ENCODE measurements around the gene PXK.

The PXK gene

GRCh38 chr3:58352626-58353025, 19.9 kb downstream of the PXK start:
- TF ChIP-seq SP3 (tag by site-specific recombination; IDR thresholded peaks at IDR 0.05) (no peak), ZNF133 (tag by site-specific recombination; IDR thresholded peaks at IDR 0.05) (no peak), ZNF112 (tag by site-specific recombination; IDR thresholded peaks at IDR 0.05) (no peak), ZNF747 (tag by site-specific recombination; IDR thresholded peaks at IDR 0.05) (no peak), BCL11B (tag by site-specific recombination; IDR thresholded peaks at IDR 0.05; ENCODE audit: low read depth) (no peak), MEIS1 (CRISPR knock-in tag; IDR thresholded peaks at IDR 0.05; ENCODE audit: borderline replicate concordance) (no peak)
- no peaks in the 10 kb centered on the region for H3K9me3 ChIP-seq (ENCODE audit: control insufficient read depth, insufficient read depth, low read depth, low read length)
- H3K27ac ChIP-seq (ENCODE audit: extremely low read depth, low read depth, low read length), result no peak overlapping the region
- ChIA-PET CTCF (interaction anchor here (0.8 to 1.0 kb wide), 2 partner anchors 28 to 34 kb away, joined by 3 to 5 read pairs; no protein-coding TSS in a partner anchor), POLR2A (no interaction called here)
- H3K4me3 ChIP-seq (ENCODE audit: low read depth, low read length), result no peak overlapping the region
- H3K4me1 ChIP-seq (ENCODE audit: control insufficient read depth, insufficient read depth, low read length), result 0 out of 2 replicates have a peak, but pooled peaks cover 4% of the 10 kb centered on the region
- peaks cover 0 to 3% of the 10 kb centered on the region in 2 experiments; a peak in 2 of 3 replicates for H3K36me3 ChIP-seq (ENCODE audit: control insufficient read depth in 2 of 2, insufficient read depth in 1 of 2, low read length in 2 of 2)

GRCh38 chr3:58353722-58354553, 21.2 kb downstream of the PXK start:
- ChIA-PET CTCF (interaction anchor here (0.6 kb wide), 1 partner anchor 16 kb away, joined by 5 read pairs; no protein-coding TSS in a partner anchor), POLR2A (interaction anchor here (0.5 kb wide), 1 partner anchor 27 kb away, joined by 3 read pairs; no protein-coding TSS in a partner anchor)
- no peaks in the 10 kb centered on the region for H3K36me3 ChIP-seq (ENCODE audit: control insufficient read depth in 2 of 2, insufficient read depth in 1 of 2, low read length in 2 of 2)
- no peak overlapping the region for H3K4me3 ChIP-seq (ENCODE audit: low read depth, low read length)
- 0 out of 2 replicates have a peak, but pooled peaks cover 4% of the 10 kb centered on the region for H3K4me1 ChIP-seq (ENCODE audit: control insufficient read depth, insufficient read depth, low read length)
- TF ChIP-seq ZNF585B (tag by site-specific recombination; IDR thresholded peaks at IDR 0.05) (no peak), ZNF16 (tag by site-specific recombination; IDR thresholded peaks at IDR 0.05; ENCODE audit: low read depth) (peak; percentile 77), ZNF747 (tag by site-specific recombination; IDR thresholded peaks at IDR 0.05) (no peak), ZNF146 (tag by site-specific recombination; IDR thresholded peaks at IDR 0.05) (no peak), ZNF623 (tag by site-specific recombination; IDR thresholded peaks at IDR 0.05) (no peak), ZIC2 (tag by site-specific recombination; IDR thresholded peaks at IDR 0.05) (no peak)
- no peak overlapping the region for H3K27ac ChIP-seq (ENCODE audit: extremely low read depth, low read depth, low read length)
- no peaks in the 10 kb centered on the region for H3K9me3 ChIP-seq (ENCODE audit: control insufficient read depth, insufficient read depth, low read depth, low read length)

- H3K27ac ChIP-seq (ENCODE audit: extremely low read depth, low read depth, low read length), result no peak overlapping the region
- CTCF ChIA-PET, result no interaction called here
- TF ChIP-seq ZNF549 (tag by site-specific recombination; IDR thresholded peaks at IDR 0.05) (no peak), ZNF37A (tag by site-specific recombination; IDR thresholded peaks at IDR 0.05) (no peak), ZNF513 (tag by site-specific recombination; IDR thresholded peaks at IDR 0.05) (no peak), ZNF488 (tag by site-specific recombination; IDR thresholded peaks at IDR 0.05) (no peak), TSHZ1 (tag by site-specific recombination; IDR thresholded peaks at IDR 0.05; ENCODE audit: borderline replicate concordance) (no peak), ZEB2 (tag by site-specific recombination; IDR thresholded peaks at IDR 0.05) (no peak), ZBTB11 (tag by site-specific recombination; conservative IDR thresholded peaks at IDR 0.05; ENCODE audit: low read depth) (no peak), ATF2 (tag by site-specific recombination; IDR thresholded peaks at IDR 0.05; ENCODE audit: low read depth) (no peak), ZNF585B (tag by site-specific recombination; IDR thresholded peaks at IDR 0.05) (no peak)
Measured at GRCh38 chr3:58355179-58355578, 22.5 kb downstream of the PXK start.

More at GRCh38 chr3:58355179-58355578, 22.5 kb downstream of the PXK start:
- POLR2A ChIA-PET, result no interaction called here
- no peak overlapping the region for H3K4me3 ChIP-seq (ENCODE audit: low read depth, low read length)
- H3K9me3 ChIP-seq (ENCODE audit: control insufficient read depth, insufficient read depth, low read depth, low read length), result no peaks in the 10 kb centered on the region
- 0 out of 2 replicates have a peak, but pooled peaks cover 4% of the 10 kb centered on the region for H3K4me1 ChIP-seq (ENCODE audit: control insufficient read depth, insufficient read depth, low read length)
- no peaks in the 10 kb centered on the region for H3K36me3 ChIP-seq (ENCODE audit: control insufficient read depth in 2 of 2, insufficient read depth in 1 of 2, low read length in 2 of 2)

Measured in HEK293 (cell line).